Right ventricle myocardium inferior (tissue), 1 donor: ENCODE data around the gene TAGLN2. TPM values are rescaled to one million over a fixed set of nuclear protein-coding genes. Genes with fewer than 3 reads are reported as not detected.

Experiments used
- ATAC-seq: fragments of 200-7000 bp; cut with Tn5 transposase; one replicate; pipeline ENCODE4 v1.9.1; 2020; ENCODE audit warnings: mild to moderate bottlenecking, moderate library complexity
- DNase-seq: peaks from one replicate; pipeline ENCODE4 v3.0.0; 2021; ENCODE audit errors: missing footprints
- intact Hi-C: fragments of 100-400 bp; cut with DNase I; formaldehyde crosslinking; loops from one replicate; pipeline ENCODE4 v1.11.0; 2022
- total RNA-seq: library from RNA; stranded (reverse); fragmentation: NEBNext Ultra II Directional; extraction: Animal tissue kit (Norgen Biotek cat#: 25700); gene quantifications from one replicate; pipeline ENCODE4 v1.2.1, GENCODE V29; 2021
- donor health status: DM: no; HTN: yes; CAD: no; lungs with severe emphysema.

TAGLN2 gene
- total RNA-seq, 1 donor from 2014 or later = 143 TPM

GRCh38 chr1:159892944-159893343, 32.4 kb downstream of the TAGLN2 start:
- no peak for DNase-seq
- intact Hi-C loops = loop anchor here (5.0 kb wide), 1 partner anchor 34 kb away; the partner anchor contains the start of gene TAGLN2
- no peak for ATAC-seq

DNA sequence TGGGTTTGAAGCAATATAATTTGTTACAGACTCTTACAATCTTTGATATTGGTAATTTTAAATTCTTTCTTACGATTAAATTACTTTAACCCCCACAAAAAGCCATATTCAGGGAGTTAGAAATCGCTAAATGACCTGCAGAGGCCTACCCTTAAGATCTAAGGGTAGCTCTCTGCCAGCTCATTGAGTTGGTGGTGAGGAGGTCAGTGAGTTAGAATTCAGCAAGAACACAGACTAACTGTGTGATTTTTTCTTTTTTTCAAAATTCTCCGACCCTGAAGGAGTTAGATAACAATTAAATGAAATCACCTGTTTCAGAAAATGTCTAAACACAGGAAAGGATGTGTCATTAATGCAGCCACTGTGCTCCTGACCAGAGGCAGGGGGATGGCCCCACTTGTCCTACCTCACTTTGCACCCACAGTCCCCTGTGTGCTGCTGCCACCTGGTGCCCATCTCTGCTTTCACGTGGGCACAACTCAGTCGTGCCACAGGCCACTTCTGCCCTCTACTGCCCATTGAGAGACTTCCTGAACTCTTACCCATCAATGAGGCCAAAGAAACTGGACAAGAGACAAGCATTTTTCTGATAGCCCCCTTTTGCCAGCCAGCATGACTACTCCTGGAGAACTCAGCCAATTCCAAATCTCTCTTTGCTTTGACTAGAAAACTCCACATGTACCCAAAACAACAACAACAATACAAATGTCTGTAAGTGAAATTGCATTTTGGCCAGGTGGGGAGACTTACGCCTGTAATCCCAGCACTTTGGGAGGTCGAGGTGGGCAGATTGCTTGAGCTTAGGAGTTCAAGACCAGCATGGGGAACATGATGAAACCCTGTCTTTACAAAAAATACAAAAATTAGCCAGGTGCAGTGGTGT, 33.8 kb downstream of the TAGLN2 start:
- DNase-seq (peak; percentile 89), ATAC-seq (peak; percentile 89)
- intact Hi-C loops = loop anchor here (1.0 to 5.0 kb wide), 4 partner anchors 36 to 111 kb away; partner anchors contain the start of genes DUSP23 and TAGLN2

DNA sequence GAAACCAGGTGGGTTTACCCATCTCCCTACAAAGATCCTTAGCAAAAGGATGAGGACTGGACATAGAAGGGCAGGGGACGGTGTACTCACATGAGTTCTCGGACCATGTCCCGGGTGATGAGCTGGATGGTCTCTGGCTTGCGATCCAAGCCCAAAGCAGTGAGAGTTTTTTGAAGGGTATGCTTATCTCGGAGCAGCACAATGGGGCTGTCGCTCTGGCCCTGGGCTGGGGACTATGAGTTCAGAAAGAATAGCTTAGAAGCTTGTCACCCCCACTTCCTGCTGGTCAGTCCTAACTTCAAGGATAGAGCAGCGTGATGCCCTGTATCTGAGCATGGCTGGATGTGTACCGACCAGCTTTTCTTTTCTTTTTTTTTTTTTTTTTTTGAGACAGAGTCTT, 34.9 kb downstream of the TAGLN2 start:
- DNase-seq = no peak
- no peak for ATAC-seq

DNA sequence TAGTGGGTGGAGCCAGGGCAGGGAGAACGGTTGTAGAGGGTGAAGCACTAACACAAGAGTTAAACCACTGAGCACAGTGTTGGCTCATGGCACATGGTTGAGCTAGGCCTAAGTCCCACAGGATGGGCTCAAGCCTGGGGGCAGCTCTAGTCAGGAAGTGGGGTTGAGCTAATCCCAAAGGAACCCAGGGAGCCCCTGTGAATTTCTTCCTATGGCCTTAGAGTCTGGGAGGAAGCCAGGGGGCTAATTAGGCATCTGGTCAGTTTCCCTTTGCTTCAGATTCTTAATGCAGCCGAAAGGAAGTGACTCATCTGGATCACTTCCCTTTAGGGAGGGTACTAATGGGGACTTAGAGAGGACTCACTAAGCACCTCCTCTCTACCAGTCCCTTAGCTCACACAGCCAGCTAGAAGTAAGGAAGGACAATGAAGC, 35.5 kb downstream of the TAGLN2 start:
- intact Hi-C loops = loop anchor here (2.0 to 5.0 kb wide), 2 partner anchors 35 to 37 kb away; partner anchors contain the start of gene TAGLN2
- peak; percentile 90 for ATAC-seq

More for the DNA sequence above, 34.9 kb downstream of the TAGLN2 start:
- intact Hi-C loops = loop anchor here (2.0 to 5.0 kb wide), 2 partner anchors 36 to 37 kb away; partner anchors contain the start of gene TAGLN2

DNA sequence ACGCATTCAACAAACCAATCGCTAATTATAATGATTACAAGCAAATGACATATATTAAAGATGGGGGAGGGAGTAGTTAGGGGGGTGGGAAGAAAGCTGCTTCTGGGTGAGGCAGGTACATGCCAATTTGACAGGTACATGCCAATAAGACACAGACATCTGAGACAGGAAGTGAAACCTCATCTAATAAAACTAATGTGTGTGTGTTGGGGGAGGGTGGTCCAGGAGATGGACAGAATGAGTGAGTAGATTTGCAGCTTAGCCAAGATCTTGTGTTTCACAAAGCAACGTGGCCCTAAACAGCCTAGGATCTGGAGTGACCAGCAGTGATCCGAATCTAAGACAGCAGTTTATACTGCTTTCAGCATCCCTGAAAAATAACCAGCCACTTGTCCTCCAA, 36.1 kb downstream of the TAGLN2 start:
- intact Hi-C loops = no loop called here
- ATAC-seq (no peak), DNase-seq (no peak)

More for the DNA sequence above, 35.5 kb downstream of the TAGLN2 start:
- DNase-seq = no peak

GRCh38 chr1:159884296-159884695, 41.0 kb downstream of the TAGLN2 start:
- ATAC-seq (no peak), DNase-seq (no peak)
- intact Hi-C loops = no loop called here

DNA sequence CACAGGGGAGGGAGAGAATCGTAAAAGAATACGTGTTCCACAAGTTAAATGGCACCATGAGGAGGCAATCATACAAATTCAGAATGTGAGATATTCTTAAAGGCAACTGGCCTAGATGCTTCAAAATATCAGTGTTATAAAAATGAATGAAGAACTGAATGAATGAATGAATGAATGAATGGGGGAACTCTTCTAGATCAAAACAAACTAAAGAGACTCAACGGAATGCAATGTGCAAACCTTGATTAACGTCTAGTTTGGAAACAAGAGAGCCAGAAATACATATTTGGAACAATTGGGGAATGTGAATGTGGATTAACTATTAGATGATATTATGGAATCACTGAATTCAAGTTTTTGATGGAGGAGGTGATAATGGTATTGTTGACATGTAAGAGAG, 42.2 kb downstream of the TAGLN2 start:
- DNase-seq (no peak), ATAC-seq (no peak)
- intact Hi-C loops = no loop called here

GRCh38 chr1:159882527-159882862, 42.8 kb downstream of the TAGLN2 start:
- intact Hi-C loops = no loop called here
- DNase-seq = no peak
- ATAC-seq = no peak

DNA sequence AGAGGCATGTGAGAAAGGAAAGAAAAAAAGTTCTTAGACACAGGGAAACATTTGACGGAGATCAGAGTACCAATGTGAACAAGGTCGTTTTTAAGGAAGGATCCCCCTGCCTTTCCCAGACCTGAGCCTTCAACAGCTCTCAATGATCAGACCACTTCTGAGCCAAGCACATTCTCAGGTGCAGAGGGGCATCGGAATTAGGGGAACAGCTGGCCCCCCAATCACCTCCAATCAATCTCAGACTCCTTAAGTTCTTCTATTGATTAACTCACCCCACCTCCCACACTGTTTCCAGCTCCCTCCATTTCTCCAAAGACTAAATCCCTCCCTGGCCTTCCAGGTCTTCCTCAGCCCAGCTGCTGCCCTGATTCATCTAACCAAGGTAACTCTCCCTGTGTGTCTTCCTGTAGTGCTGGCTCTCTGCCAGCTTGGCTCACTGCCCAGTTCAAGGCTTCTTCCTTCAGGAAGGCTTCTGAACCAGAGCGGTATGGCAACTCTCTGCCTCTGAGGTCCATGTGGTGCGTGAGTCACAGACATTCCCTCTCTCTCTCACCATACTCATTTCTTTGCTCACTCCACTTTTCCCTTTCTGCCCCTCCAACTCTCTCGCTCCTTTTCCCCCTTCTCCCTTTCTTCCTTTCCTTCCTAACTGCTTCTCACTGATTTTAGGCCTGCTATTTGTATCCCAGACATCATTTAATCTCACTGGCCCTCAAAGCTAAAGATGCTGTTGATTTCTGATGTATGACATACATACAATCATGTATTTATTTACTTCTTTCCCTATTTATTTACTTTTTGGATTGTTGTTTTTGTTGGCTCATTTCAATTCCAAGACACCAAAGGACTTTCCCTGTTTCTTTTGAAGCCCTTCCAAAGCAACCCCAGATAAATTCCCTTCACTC, 43.4 kb downstream of the TAGLN2 start:
- intact Hi-C loops = no loop called here
- ATAC-seq (no peak), DNase-seq (peak; percentile 83)

DNA sequence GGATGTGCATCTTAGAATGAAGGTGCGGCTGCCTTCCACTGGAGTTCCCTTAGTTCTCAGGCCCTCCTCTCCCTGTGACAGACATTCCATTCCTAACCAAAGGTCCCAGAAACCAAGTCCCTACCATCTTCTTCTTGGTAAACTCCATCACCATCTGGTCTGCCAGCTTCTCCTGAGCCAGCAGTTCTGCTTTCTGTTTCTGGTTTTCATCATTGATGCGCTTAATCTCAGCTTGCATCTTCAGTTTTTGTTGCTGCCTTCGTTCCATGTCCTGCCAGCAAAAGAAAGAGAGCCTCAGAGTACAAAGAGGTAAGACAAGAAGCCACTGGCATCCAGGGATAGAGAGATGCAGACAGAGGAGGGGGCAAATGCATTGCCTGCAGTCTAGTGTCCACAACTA, 44.9 kb downstream of the TAGLN2 start:
- DNase-seq (no peak), ATAC-seq (no peak)
- intact Hi-C loops = no loop called here

DNA sequence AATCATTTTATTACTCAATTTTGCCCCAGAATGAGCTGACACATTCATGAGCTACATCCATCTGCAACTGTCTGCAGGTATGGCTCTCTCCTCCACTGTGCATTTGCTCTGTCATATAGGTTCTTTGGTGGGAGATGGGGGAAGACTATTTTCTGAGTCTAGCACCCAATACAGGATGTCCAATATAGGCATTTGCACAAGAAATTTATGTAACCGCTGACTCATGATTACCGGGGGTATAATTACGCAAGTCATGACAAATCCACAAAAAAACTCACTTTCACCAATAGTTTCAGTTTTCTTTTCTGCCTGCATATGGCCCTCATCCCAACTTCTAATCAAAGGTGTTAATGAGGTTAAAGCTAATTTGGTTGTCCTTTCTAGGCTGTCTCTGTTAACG, 45.3 kb downstream of the TAGLN2 start:
- intact Hi-C loops = no loop called here
- DNase-seq (no peak), ATAC-seq (no peak)

DNA sequence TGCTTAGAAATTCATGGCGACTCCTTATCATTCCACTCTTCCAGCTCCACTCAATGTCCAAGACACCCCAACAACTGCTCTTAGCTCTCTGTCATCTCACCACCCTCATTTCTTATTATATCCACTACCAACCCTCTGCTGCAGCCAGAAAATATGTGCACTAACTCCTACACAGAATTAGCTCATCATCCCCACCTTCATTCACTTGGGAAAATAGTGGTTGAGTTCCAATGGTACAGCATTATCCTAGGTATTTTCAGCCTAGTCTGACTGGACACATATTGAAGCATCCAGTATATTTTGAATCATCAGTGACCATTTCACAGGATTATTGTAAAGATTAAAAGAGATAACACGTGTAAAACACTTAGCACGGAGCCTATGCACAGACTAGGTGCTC, 46.2 kb downstream of the TAGLN2 start:
- intact Hi-C loops = no loop called here
- ATAC-seq = no peak
- no peak for DNase-seq

DNA sequence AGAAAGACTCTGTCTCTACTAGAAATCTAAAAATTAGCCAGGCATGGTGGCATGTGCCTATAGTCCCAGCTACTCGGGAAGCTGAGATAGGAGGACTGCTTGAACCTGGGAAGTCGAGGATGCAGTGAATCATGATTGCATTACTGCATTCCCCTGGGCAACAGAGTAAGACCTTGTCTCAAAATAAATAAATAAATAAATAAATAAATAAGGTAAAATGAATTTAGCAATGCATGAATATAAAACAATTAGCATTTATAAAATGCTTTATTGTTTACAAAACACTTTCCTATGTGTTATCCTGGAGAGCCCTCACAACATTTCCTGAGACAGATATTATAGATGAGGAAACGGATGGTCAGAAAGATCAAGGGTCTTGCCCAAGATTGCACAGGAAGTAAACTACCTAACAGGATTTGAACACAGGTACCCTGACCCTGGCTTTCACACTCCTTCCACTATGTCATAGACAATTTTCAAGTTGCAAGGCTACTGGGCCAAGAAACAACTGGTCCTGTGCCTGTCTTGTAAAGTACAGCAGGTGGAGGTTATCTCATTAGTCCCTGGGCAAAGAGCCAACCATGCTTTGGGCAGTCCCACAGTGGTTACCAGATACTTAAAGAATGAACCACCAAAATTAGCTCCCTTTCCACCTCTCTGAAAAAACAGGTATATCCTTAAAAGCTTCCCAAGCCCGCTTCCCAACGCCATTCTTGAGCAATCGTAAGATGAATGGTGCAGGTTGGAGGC, 47.4 kb downstream of the TAGLN2 start:
- no peak for ATAC-seq
- DNase-seq = no peak
- intact Hi-C loops = no loop called here

DNA sequence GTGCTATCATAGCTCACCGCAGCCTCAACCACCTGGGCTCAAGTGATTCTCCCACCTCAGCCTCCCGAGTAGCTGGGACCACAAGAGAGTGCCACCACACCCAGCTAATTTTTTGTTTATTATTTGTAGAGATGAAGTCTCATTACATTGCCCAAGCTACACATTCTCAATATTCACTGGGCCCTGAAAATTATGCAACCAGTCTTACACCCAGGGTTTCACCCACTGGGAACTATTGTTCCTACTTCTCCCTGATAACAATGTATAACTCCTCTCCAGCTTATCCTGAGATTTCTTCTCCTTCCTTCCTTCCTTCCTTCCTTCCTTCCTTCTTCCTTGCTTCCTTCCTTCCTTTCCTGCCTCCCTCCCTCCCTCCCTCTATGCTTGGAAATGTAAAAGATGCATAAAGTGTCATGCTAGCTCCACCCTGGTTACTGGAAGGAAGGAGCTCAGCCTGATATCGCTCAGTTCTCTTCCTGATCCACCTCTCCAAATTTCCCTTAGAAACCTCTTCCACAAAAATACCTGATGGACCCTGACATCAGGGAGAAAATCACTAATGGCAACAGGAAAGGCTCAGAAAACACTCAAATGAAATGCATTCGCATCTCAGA, 51.7 kb downstream of the TAGLN2 start:
- intact Hi-C loops = no loop called here
- ATAC-seq = no peak
- DNase-seq = no peak

DNA sequence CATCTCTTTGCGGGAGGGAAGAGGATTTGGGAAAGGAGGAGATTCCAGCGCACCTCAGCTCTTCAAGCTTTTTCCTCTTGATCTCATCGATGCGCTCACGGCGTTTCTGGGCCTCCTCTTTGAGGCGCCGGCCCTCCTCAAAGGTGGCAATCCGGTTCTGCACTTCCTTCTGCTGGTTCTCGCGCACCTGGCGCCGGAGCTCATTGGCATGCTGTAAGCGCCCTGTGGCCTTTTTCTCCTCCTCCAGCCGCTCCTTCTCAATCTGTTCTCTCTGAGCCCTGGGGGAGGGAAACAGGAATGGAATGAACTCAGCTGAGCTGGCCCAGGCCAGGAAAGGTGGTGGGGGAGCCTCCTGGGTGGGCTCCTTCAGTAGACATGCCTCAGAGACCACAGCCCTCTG, 52.4 kb downstream of the TAGLN2 start:
- intact Hi-C loops = no loop called here
- ATAC-seq (no peak), DNase-seq (no peak)

DNA sequence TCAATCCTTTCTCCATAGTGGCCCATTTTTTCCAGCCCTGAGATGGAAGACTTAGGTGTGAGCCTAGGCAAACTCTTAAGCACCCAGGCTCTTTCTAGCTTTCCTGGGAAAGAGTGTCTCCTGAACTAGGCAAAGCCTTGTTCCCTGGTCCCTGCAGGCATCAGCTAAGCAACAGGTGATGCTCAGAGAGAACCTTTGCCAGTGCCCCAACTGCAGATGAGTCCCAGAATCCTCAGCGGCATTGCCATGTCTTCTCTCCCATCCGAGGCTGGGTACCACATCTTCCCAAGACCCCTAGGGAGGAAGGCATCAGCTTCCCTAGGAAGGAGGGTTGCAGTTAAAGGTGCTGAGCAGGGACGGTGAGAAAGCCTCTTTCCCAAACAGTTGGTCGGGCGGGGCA, 54.6 kb downstream of the TAGLN2 start:
- DNase-seq (no peak), ATAC-seq (no peak)
- intact Hi-C loops = no loop called here

DNA sequence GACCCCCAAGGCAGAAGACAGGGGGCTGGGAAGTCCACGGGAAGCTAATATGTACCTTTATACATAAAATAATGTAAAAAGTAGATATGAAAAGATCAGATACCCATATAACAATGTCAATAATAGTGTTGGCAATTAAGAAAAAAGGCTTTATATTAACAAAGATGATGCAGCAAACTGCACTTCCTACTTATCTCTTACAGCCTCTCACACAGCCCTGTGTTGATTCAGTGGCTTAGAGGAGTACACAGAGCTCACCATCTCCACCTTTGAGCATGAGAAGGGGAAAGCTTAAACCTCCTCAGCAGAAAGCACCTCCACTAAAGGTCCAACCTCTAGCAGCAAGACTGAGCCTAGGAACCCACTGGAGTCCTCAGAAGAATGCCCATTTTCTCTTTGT, 55.7 kb downstream of the TAGLN2 start:
- ATAC-seq (no peak), DNase-seq (no peak)
- intact Hi-C loops = no loop called here

DNA sequence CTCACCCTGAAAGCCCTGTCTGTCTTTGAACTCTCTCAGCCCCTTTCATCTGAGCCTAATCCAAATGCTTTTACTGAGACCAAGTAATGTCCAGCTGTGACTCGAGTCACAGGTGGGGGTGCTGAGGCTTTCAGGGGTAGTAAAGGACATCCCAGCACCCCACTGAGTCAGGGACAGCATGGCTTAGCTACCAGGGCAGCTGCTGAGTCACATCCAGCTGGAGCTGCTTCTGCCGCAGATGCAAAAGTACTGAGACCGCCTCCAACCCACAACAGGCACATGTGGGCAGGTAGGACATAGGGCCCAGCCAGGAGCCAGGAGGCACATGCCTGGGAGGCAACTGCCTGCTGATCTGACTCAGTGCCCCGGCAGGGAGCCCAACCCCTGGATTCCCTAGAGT, 56.1 kb downstream of the TAGLN2 start:
- intact Hi-C loops = no loop called here
- DNase-seq (no peak), ATAC-seq (no peak)
